ENCODE results near the gene SS18L1.
A peak's percentile ranks its signal among the peaks of the same experiment; 100 is the strongest.

The SS18L1 gene

GRCh38 chr20:62117658-62118057 lies 25.9 kb upstream of the SS18L1 start:
- Histone ChIP-seq H3K9ac (ENCODE audit: insufficient read length) (no peak overlapping the region), H3K27ac (no peak overlapping the region)
- DNase-seq (ENCODE audit: low read depth, low spot score) = no peak

DNA sequence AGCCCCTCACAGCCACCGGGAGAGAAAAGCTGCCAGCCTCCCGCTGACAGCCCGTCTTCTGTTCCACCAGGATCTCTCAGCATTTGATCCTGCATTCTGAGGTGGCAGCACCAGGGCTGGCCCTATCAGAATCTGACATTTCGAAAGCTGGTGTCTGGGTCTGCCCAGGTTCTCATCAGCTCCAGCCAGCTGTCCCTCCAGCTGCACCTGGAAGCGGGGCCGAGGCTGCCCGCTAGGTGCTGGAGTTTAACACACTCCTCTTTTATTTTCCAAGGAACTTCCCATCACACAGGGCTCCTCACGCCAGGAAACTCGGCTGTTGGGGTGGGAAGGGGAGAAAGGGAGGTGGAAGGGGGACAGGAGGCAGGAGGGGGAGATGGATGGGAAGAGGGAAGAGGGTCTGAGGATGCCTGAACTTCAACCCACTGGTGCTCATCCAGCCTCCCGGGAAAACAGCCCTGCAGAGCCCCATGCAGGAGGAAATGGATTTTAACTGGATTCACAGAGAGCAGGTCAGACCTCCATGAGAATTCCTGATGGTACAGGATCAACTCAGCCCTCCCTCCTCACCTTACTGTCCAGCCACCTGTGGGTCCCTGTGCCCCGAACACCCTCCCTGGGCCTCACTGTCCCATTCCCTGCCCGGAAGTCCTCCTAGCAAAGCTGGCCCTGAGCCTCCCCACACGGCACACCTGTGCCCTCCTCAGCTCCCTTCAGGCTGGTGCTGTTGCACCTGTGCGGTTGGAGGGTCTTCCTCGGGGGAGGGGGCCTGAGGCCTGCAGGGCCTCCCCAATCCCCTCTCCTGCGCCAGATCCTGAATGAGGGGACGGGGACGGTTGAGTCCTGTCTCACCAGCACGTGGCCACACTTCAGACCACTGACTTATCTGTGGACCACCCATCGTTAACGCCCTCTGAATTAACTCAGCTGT lies 25.2 kb upstream of the SS18L1 start:
- Histone ChIP-seq H3K36me3 (ENCODE audit: insufficient read depth, low read length) (no peaks in the 10 kb centered on the region), H3K9ac (ENCODE audit: insufficient read length) (no peak overlapping the region), H3K27ac (no peak overlapping the region), H3K9me3 (ENCODE audit: low read depth, low read length) (no peaks in the 10 kb centered on the region), H3K4me3 (no peak overlapping the region)
- no peak for DNase-seq (ENCODE audit: low read depth, low spot score)
- no peak for TF ChIP-seq POLR2AphosphoS5 (IDR thresholded peaks at IDR 0.05; ENCODE audit: borderline replicate concordance, low read depth, low read length)
- TF ChIP-seq EZH2 (IDR thresholded peaks at IDR 0.05) = no peak
- TF ChIP-seq FOXP2 (optimal IDR thresholded peaks at IDR 0.05; ENCODE audit: control extremely low read depth, extremely low read length, insufficient read depth) = no peak

More at GRCh38 chr20:62117658-62118057, 25.9 kb upstream of the SS18L1 start:
- Histone ChIP-seq H3K9me3 (ENCODE audit: low read depth, low read length) (no peaks in the 10 kb centered on the region), H3K4me3 (no peak overlapping the region), H3K36me3 (ENCODE audit: insufficient read depth, low read length) (no peaks in the 10 kb centered on the region)
- TF ChIP-seq EZH2 (IDR thresholded peaks at IDR 0.05) (no peak), FOXP2 (optimal IDR thresholded peaks at IDR 0.05; ENCODE audit: control extremely low read depth, extremely low read length, insufficient read depth) (no peak), POLR2AphosphoS5 (IDR thresholded peaks at IDR 0.05; ENCODE audit: borderline replicate concordance, low read depth, low read length) (no peak)

DNA sequence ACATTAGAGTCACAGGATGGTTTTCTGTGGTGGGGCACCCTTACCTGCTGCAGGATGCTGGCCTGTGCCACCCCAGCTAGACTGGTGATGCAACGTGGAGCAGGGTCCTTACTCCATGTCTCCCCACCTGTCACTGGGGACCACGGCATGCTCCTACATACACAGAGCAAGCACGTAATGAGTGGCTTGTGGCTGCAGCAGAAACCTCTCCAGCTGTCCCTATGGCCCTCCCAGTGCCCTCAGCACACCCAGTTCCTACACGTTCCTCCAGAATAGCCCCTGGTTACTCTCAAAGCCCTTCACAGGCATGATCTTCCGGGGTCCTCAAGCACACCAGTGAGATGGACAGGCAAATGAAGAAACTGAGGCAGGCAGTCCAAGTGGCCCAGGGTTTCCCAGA lies 24.5 kb upstream of the SS18L1 start:
- peaks cover 4% of the 10 kb centered on the region; the same call in 1 of the 2 replicates for H3K36me3 ChIP-seq (ENCODE audit: insufficient read depth, low read length)

GRCh38 chr20:62119591-62120364 lies 23.8 kb upstream of the SS18L1 start:
- Histone ChIP-seq H3K36me3 (ENCODE audit: insufficient read depth, low read length) (peaks cover 10% of the 10 kb centered on the region; the same call in 1 of the 2 replicates), H3K4me3 (no peak overlapping the region), H3K9ac (ENCODE audit: insufficient read length) (no peak overlapping the region), H3K9me3 (ENCODE audit: low read depth, low read length) (no peaks in the 10 kb centered on the region), H3K27ac (no peak overlapping the region)
- TF ChIP-seq FOXP2 (optimal IDR thresholded peaks at IDR 0.05; ENCODE audit: control extremely low read depth, extremely low read length, insufficient read depth) (no peak), POLR2AphosphoS5 (IDR thresholded peaks at IDR 0.05; ENCODE audit: borderline replicate concordance, low read depth, low read length) (no peak)
- DNase-seq (ENCODE audit: low read depth, low spot score) = no peak

More for the DNA sequence above, 24.5 kb upstream of the SS18L1 start:
- no peak overlapping the region for H3K4me3 ChIP-seq
- no peak for TF ChIP-seq POLR2AphosphoS5 (IDR thresholded peaks at IDR 0.05; ENCODE audit: borderline replicate concordance, low read depth, low read length)
- no peak for TF ChIP-seq FOXP2 (optimal IDR thresholded peaks at IDR 0.05; ENCODE audit: control extremely low read depth, extremely low read length, insufficient read depth)
- TF ChIP-seq EZH2 (IDR thresholded peaks at IDR 0.05) = no peak
- DNase-seq (ENCODE audit: low read depth, low spot score) = no peak
- H3K9me3 ChIP-seq (ENCODE audit: low read depth, low read length) = no peaks in the 10 kb centered on the region
- H3K9ac ChIP-seq (ENCODE audit: insufficient read length) = no peak overlapping the region
- no peak overlapping the region for H3K27ac ChIP-seq

GRCh38 chr20:62120365-62120762 lies 23.2 kb upstream of the SS18L1 start:
- no peak for DNase-seq (ENCODE audit: low read depth, low spot score)
- Histone ChIP-seq H3K9me3 (ENCODE audit: low read depth, low read length) (no peaks in the 10 kb centered on the region), H3K9ac (ENCODE audit: insufficient read length) (no peak overlapping the region), H3K4me3 (no peak overlapping the region), H3K27ac (no peak overlapping the region), H3K36me3 (ENCODE audit: insufficient read depth, low read length) (peaks cover 16% of the 10 kb centered on the region)
- TF ChIP-seq EZH2 (IDR thresholded peaks at IDR 0.05) (no peak), FOXP2 (optimal IDR thresholded peaks at IDR 0.05; ENCODE audit: control extremely low read depth, extremely low read length, insufficient read depth) (no peak), POLR2AphosphoS5 (IDR thresholded peaks at IDR 0.05; ENCODE audit: borderline replicate concordance, low read depth, low read length) (no peak)

GRCh38 chr20:62120990-62121775 lies 22.4 kb upstream of the SS18L1 start:
- TF ChIP-seq POLR2AphosphoS5 (IDR thresholded peaks at IDR 0.05; ENCODE audit: borderline replicate concordance, low read depth, low read length) (peak; percentile 54; the same call in 1 of the 2 replicates), EZH2 (IDR thresholded peaks at IDR 0.05) (no peak), FOXP2 (optimal IDR thresholded peaks at IDR 0.05; ENCODE audit: control extremely low read depth, extremely low read length, insufficient read depth) (no peak)
- Histone ChIP-seq H3K4me3 (peak overlapping the region; percentile 83), H3K9me3 (ENCODE audit: low read depth, low read length) (no peaks in the 10 kb centered on the region), H3K36me3 (ENCODE audit: insufficient read depth, low read length) (peaks cover 24% of the 10 kb centered on the region), H3K9ac (ENCODE audit: insufficient read length) (peak overlapping the region; percentile 81), H3K27ac (peak overlapping the region; percentile 94)
- peak; percentile 45 for DNase-seq (ENCODE audit: low read depth, low spot score)

DNA sequence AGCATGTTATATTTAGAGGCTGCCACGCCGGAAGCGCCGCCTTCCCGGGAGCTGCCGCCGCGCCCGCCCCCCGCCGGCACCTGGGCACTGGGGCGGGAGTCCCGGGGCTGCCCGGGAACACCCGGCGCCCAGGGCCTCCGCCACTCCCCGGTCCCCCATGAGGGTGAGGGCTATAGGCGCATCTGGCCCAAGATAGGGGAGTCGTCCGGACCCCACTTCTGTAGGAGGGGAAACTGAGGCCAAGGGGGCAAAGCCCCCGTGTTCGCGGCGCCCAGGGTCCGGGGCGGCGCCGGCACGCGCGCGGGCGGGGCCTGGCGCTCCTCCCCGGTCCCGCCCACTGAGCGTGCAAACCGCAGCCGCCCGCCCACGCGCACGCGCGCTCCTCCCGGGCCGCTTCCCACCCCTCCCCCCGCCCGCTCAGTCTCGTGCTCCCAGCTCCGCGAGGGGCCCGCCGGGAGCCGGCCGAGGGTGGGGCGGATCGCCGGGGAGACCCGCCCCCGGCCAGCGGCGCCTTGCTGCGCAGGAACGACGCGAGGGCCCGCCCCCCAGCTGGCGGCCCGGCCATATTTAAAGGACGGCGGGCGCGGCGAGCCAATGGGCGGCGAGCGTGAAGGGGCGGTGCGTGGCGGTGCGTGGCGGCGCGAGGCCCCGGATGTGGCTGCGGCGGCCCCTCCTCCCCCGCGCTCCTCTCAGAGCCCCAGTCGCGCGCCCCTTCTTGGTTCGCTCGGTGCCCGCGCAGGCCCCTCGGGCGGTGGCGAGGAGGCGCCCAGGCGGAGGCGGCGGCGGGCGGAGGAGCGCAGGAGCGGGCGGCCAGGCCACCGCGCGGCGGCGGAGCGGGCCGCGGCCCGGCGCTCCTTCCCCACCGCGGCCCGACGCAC lies 21.6 kb upstream of the SS18L1 start, which contains the start of gene LSM14B:
LSM14B (plus strand) TSS at position 700 of the 878 bp plus-strand sequence. CDS start 192 bp downstream, outside the sequence.
- peak within 1 kb of the TSS; percentile 94 for H3K27ac ChIP-seq
- TF ChIP-seq FOXP2 (optimal IDR thresholded peaks at IDR 0.05; ENCODE audit: control extremely low read depth, extremely low read length, insufficient read depth) = peak; percentile 42
- TF ChIP-seq EZH2 (IDR thresholded peaks at IDR 0.05) = no peak
- peak; percentile 48; the same call in 1 of the 2 replicates for TF ChIP-seq POLR2AphosphoS5 (IDR thresholded peaks at IDR 0.05; ENCODE audit: borderline replicate concordance, low read depth, low read length)
- peak; percentile 50 for DNase-seq (ENCODE audit: low read depth, low spot score)
- peak within 1 kb of the TSS; percentile 84 for H3K9ac ChIP-seq (ENCODE audit: insufficient read length)
- H3K36me3 ChIP-seq (ENCODE audit: insufficient read depth, low read length) = peaks cover 33% of the 10 kb centered on the region
- H3K4me3 ChIP-seq = peak within 1 kb of the TSS; percentile 89
- no peaks in the 10 kb centered on the region for H3K9me3 ChIP-seq (ENCODE audit: low read depth, low read length)

Measured in SK-N-MC (cell line).